Posterior vena cava (tissue), 2 donors: ENCODE measurements around the gene AHSP. TPM values are rescaled to one million over a fixed set of nuclear protein-coding genes. Genes with fewer than 3 reads are reported as not detected.
"Not testable (repeated sequence)": the region's sequence is repeated elsewhere in the genome, so short reads cannot be mapped to it uniquely, and the experiment has no call there.

Source experiments
- DNase-seq: peaks from one replicate; pipeline ENCODE4 v3.0.0-alpha.2; 2020; ENCODE audit warnings: low spot score
- intact Hi-C, 2 donors: fragments of 100-400 bp; cut with DNase I; formaldehyde crosslinking; loops; one replicate each; pipeline versions ENCODE4 v1.14.1 to v1.14.2; 2022 to 2023
- total RNA-seq, 2 donors: library from RNA; stranded (reverse); fragmentation: NEBNext Ultra II Directional; extraction: Animal tissue kit (Norgen Biotek cat#: 25700); gene quantifications; one replicate each; pipeline ENCODE4 v1.2.1, GENCODE V29; 2021
- donor health status: DM: yes; HTN: yes; CAD: no.
- donor health status: DM: yes; HTN: yes; CAD: no.

AHSP gene
- total RNA-seq, 2 donors from 2014 or later, result 3.0 TPM; not detected in 1

DNA sequence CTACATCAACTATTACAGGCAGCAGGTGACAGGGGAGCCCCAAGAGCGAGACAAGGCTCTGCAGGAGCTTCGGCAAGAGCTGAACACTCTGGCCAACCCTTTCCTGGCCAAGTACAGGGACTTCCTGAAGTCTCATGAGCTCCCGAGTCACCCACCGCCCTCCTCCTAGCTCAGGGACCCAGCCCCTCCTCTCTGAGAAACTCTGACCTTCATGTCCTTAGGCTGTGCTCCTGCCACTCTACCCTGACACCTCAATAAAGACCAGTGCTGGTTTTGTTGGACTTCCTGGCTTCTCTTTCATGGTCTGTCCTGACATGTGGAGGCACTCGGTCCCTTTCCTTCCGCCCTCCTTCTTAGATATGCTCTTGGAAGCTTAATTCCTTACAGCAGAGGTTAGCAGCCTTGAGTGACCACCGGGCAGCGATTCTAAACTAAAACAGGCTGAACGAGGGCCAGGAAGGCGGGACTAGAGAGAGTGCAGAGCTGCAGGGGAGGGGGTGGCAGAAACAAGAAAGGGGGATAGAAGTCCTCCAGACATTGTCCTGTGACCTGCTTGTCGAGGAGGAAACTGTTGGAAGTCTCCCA lies 915 bp downstream of the AHSP start:
- intact Hi-C loops, result no loop called here

DNA sequence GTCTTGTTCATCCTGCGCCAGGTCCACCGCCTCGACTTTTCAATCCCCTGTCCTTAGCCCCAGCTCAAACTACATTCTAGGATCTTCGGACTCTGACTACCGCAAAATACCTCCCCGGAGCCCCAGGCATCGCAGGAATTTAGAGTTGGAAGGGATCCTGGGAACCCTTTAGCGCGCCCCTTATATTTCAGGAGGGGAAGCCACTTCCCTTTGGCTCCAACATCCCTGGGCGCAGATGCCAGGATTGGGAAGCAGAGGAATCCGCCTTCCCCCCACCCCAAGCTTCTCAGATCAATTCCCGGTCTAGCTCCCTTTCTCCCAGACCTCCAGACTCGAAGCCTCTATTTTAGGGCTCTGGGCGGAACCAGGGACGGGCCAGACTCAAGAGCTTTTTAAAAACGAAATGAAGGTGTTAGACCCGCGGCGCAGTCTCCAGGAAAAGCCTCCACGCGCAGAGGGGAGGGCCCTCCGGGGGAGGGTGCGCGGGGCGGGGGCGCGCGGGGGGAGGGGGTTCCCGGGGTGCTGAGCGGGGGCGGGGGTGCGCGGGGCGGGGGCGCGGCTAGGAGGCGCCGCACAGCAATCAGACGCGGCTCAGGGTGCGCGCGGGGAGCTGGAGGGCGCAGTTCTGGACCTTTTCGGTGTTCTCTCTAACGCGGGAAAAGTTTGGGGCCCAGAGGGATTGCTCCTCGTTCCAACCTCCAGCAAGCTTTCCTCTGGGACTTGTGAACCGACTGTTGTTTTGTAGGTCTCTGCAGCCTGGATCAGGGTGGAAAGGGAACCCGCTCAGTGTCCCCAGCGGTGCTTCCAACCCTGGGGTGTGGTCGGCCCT lies 1.6 kb downstream of the AHSP start:
- DNase-seq, result no peak

More for the DNA sequence above, 915 bp downstream of the AHSP start:
- no peak for DNase-seq

DNA sequence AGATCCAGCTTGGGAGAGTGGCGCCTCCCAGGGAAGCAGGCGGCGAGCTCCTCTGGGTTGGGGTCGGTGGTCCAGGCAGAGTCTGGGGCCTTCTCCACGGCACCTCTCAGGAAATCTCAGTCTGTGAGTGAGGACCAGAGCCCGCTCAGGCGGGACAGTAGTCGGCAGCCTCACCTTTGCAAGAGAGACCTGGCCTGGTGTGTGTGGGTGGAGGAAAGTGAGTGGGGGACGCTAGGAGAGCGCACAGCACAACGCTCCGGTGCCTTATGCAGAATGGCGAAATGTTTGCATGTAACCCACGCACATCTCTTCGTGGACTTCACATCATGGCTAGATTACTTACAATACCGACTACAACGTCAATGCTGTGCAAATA lies 2.2 kb downstream of the AHSP start:
- DNase-seq, result no peak
- intact Hi-C loops, result no loop called here

More for the DNA sequence above, 1.6 kb downstream of the AHSP start:
- intact Hi-C loops, result no loop called here

DNA sequence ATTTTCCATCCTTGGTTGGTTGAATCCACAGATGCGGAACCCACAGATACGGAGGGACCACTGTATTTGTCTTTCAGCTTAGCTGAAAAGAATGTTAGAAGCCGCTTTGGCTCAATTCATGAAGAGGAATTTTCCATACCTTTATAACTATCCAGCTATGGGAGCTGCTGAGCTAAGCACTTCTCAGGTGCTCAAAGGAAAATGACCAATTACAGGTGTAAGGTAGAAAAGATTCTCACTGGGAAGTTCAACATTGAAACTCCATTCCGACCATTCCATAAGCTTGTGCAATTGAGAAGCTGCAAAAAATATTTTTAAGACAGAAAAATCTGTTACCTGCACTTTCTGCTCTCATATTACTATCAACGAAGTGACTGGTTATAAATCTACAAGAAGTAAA lies 2.7 kb downstream of the AHSP start:
- intact Hi-C loops, result no loop called here
- DNase-seq, result no peak

DNA sequence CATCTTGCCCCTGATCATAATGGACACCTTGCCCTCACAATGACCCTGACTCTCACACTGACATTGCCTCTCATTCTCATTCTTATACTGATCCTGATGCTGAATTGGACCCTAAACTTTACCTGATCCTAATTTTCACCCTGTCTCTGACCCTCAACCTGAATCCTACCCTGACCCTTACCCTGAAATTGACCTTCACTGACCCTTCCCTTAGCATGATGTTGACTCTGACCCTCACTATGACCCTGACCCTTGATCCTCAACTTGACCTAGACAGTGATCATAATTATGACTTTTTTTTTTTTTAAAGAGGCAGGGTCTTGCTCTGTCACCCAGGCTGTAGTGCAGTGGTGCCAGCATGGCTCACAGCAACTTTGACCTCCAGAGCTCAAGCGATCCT lies 3.4 kb downstream of the AHSP start:
- intact Hi-C loops, result no loop called here
- DNase-seq, result no peak

DNA sequence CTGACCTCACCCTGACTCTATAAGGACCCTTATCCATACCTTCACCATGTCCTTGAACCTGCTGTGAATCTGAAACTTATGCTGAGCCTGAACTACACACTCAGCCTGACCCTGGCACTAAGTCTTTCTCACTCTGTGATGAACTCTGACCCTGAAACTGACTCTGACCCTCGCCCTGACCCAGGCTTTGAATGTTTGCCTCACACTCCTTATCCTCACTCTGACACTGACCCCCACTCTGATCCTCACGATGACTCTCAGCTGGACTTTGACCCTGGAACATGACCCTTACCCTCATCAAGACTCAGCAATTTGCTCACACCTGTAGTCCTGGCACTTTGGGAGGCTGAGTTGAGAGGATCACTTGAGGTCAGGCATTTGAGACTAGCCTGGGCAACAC lies 4.4 kb downstream of the AHSP start:
- intact Hi-C loops, result no loop called here
- DNase-seq, result no peak

DNA sequence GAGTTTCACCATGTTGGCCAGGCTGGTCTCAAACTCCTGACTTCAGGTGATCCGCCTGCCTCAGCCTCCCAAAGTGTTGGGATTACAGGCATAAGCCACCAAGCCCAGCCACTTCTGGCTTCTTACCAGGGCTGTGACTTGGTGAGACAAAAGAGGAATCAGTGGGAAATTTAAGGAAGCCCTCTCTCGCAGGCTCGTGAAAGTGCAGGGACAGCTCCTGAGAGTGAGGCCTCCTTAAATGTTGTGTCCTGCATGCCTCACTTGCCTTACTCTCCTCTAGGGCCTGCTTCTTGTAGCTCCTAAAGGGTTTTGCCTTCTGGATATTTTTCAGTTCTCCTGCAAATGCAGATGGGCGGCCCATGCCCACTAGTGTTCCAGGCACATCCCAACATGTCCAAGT lies 5.2 kb downstream of the AHSP start:
- DNase-seq, result no peak
- intact Hi-C loops, result no loop called here

DNA sequence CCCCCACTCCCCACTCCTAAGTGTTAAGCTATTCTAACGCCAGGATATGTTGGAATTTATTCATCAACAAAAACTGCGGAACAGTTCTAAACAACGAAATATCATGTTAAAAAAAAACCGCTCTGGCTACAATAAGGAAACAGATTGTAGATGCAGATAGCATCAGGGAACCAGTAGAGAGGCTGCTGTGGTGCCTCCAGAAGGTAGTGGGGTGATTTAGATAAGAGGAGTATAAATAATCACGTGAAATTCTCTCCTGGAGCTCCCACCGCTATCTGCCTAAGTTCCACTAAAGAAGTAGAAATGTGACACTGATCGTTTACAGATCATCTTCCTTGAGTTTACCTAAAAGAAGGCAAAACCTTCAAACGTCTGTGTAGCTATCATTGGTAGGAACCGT lies 8.0 kb downstream of the AHSP start:
- intact Hi-C loops, result no loop called here
- no peak for DNase-seq

DNA sequence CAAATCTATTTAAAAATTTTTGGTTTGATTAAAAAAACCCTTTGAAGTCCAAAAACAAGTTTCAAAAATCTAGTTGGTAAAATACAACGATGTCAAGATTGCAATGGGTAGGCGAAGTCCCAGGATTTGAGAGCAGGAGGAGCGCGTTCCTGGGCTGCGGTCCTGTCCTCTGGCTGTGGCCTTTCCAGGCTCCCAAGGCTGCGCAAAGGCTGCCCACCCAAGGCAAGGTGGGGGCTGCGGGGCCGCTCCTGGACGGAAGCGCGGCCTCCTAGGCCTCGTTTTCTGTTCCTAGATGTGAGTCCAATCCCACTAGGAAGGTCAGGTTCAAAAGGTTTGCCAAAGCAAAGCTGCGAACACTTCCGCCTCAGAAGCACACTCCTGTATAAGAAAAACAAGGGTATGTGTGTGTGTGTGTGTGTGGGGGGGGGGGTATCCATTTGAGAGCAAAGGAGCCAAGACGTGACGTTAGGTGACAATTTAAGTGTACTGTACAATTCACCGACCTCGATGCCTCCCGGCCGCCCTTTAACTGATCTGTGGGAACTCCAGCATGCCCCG lies 9.2 kb downstream of the AHSP start:
- intact Hi-C loops, result no loop called here

DNA sequence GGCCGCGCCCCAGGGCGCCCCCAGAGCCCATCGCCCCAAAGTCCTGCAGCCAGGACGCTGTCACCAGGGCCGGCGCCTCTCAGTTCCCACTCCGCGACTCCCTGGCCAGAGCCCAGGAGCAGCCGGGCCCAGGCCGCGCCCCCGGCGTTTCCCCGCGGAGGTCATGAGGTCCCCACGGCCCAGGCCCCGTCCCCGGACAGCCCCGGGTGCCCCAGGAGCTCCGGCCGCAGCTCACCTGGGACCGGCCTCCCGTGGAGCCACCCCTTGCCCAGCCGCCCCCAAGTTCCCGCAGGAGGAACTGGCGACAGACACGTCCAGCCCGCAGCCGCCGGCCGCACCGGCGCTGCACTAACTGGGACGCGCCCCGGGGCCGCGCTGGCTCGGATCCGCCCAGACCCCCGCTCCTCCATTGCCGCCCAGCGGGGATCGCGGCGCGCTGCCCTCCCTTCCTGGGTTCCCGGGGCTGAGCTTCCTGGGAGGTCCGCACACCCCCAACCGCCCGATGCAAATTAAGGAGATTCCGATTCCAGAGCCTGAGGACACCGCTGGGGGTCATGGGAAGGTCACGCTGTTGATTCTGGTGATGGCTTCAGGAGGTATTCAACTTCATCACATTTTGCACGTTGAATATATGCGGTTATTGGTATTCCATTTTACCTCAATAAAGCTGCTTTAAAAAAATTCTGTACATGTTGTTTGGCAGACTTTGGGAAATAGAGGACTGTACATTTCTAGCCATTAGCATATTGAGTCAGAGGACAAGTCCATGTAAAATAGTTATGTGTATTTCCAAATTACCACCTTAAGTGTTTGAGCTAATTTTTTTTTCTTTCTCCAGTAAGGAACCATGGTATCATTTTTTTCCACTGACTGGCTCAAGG lies 9.9 kb downstream of the AHSP start:
- DNase-seq, result peak; percentile 82

More for the DNA sequence above, 9.2 kb downstream of the AHSP start:
- DNase-seq, result no peak

DNA sequence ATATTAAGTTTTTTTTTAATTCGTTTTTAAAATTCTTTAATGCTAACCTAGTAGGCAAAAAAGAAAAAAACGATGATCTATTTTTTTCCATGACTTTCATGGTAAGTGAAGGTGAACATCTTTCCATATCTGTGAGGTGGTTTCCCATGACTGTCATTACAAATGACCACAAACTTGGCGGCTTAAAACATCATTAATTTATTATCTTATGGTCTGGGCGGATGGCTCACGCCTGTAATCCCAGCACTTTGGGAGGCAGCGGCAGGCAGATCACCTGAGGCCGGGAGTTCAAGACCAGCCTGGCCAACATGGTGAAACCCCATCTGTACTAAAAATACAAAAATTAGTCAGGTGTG lies 10.5 kb downstream of the AHSP start:
- intact Hi-C loops, DNase-seq: not testable (repeated sequence)

More for the DNA sequence above, 9.9 kb downstream of the AHSP start:
- intact Hi-C loops, result no loop called here

DNA sequence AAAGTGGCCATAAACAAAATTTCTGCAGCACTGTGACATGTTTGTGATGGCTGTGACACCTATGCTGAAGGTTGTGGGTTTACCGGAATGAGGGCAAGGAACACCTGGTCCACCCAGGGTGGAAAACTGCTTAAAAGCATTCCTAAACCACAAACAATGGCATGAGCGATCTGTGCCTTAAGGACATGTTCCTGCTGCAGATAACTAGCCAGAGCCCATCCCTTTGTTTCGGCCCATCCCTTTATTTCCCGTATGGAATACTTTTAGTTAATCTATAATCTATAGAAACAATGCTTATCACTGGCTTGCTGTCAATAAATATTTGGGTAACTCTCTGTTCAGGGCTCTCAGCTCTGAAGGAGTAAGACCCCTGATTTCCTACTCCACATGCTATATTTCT lies 12.1 kb downstream of the AHSP start:
- DNase-seq, intact Hi-C loops: not testable (repeated sequence)

DNA sequence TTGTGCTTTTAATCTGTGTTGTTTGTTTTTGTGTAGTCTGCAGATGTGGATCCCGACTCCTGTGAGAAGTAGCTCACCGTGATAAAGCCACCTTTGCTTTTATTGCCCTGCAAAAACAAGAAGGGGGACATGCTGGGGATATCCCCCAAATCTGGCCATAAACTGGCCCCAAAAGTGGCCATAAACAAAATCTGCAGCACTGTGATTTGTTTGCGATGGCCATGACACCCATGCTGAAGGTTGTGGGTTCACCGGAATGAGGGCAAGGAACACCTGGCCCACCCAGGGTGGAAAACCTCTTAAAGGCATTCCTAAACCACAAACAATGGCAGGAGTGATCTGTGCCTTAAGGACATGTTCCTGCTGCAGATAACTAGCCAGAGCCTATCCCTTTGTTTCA lies 15.1 kb downstream of the AHSP start:
- no peak for DNase-seq
- intact Hi-C loops, result no loop called here

DNA sequence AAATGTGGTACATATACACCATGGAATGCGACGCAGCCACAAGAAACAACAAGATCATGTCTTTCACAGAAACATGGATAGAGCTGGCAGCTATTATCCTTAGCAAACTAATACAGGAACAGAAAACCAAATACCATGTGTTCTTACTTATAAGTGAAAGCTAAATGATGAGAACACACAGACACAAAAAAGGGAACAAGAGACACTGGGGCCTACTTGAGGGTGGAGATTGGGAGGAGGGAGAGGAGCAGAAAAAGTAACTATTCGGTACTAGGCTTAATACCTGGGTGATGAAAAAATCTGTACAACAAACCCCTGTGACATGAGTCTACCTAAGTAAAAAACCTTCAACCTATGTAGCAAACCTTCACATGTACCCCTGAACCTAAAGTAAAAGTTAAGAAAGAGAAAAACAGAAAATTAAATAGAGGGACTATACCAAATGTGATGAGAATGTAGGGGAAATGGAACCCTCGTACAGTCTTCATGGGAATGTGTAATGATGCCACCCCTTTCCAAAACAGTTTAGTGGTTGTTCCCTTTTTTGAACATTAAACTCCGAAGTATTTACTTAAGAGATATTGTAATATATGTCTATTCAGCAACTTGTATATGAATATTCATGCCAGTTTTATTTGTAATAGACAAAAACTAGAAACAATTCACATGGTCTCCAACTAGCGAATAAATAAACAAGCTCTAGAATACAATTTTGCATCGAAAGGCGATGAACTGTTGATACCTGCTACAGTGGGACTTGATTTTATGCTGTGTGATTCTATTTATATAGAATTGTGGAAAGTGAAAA lies 33.9 kb downstream of the AHSP start:
- intact Hi-C loops, result no loop called here

DNA sequence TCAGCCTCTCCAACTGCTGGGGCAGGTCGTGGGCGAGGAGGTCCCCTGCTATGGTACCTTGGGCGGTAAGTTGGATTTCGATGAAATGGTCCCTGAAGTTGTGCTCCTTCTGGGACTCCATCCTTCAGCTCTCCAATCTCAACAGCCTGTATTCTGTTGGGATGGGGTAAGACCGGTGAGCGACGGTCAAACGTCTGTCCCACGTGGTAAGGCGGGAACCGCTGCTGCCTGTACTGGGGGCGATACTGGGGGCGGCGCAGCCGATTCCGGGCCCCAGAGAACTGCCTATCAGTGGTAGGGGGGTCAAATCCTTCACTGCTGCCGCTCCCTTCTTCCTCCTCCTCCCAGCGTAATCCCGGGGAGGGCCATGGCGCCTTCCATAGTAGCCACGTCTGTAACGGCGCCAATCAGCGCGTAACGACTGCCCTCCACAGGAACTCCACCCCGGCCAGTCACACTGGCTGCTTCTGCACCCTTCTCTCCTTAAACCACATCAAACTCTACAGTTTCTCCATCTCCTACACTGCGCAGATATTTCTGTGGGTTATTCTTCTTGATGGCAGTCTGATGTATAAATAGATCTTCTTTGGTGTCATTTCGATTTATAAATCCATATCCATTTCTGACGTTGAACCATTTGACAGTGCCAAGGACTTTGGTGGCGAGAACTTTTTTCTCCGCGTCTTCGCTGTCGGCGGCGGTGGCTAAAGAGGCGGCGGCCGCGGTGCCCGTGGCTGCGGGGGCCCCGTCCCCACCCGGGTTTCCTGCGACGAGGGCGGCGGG lies 41.1 kb downstream of the AHSP start:
- no peak for DNase-seq
- intact Hi-C loops, result no loop called here

More for the DNA sequence above, 33.9 kb downstream of the AHSP start:
- DNase-seq, result no peak

DNA sequence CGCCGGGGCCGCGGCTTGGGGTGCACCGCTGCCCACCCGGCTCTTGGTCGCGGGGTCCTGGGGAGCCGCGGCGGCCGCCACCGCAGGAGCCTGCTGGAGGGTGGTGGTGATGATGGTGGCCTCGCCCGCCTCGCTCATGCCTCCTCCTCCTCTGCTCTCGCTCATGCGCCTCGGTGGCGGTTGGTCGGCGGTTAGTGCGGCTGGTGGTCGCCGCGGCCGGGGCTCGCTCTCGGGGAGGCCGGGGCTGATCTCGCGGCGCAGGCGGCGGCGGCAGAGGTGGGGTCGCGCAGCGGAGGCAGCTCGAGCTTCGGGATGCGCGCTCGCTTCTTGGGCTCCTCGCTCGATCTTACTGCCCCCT lies 41.6 kb downstream of the AHSP start:
- no peak for DNase-seq

DNA sequence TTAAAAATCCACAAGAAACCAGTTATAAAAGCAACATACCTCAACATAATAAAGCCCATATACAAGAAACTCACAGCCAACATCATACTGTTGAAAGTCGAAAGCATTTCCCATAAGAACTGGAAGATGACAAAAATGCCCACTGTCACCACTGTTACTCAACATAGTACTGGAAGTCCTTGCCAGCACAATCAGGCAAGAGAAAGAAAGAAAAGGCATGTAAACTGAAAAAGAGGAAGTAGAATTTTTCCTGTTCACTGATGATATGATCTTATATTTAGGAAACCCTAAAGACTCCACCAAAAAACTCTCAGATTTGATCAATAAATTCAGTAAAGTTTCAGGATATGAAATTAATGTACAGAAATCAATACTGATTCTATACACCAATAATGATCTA lies 45.1 kb downstream of the AHSP start:
- DNase-seq, result no peak
- intact Hi-C loops, result no loop called here

More for the DNA sequence above, 41.6 kb downstream of the AHSP start:
- intact Hi-C loops, result no loop called here

DNA sequence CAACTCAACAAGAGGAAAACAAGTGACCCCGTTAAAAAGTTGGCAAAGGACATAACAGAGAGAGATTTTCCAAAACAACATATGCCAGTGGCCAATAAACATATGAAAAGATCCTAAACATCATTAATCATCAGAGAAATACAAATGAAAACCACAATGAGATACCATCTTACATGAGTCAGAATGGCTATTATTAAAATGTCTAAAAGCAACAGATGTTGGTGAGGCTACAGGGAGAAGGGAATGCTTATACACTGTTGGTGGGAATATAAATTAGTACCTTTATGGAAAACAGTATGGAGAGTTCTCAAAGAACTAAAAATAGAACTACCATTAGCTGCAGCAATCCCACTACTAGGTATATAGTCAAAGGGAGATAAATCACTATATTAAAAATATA lies 46.5 kb downstream of the AHSP start:
- DNase-seq, intact Hi-C loops: not testable (repeated sequence)
